HEK293 (cell line): ENCODE data around the gene ABT1.

Experiments
- CTCF ChIP-seq: fragments of 450-650 bp; formaldehyde crosslinking; IDR thresholded peaks from 2 replicates; pipeline ENCODE4 v1.5.1; 2016; ENCODE audit warnings: missing biosample characterization, missing genetic modification characterization
- FEZF1 ChIP-seq: fragments of 450-650 bp; formaldehyde crosslinking; IDR thresholded peaks from 2 replicates; pipeline ENCODE4 v1.5.1; 2016; ENCODE audit warnings: missing biosample characterization, missing genetic modification characterization
- ZBTB20 ChIP-seq: fragments of 450-650 bp; formaldehyde crosslinking; IDR thresholded peaks from 2 replicates; pipeline ENCODE4 v1.5.1; 2016; ENCODE audit warnings: missing biosample characterization, missing genetic modification characterization
- ZNF513 ChIP-seq: fragments of 450-650 bp; IDR thresholded peaks from 2 replicates; pipeline ENCODE4 v1.5.1; 2018; ENCODE audit warnings: missing biosample characterization, missing genetic modification characterization
- ZNF548 ChIP-seq: fragments of 450-650 bp; formaldehyde crosslinking; IDR thresholded peaks from 2 replicates; pipeline ENCODE4 v1.5.1; 2016; ENCODE audit warnings: missing biosample characterization, missing genetic modification characterization
- ZSCAN16 ChIP-seq: fragments of 450-650 bp; formaldehyde crosslinking; IDR thresholded peaks from 2 replicates; pipeline ENCODE4 v1.5.1; 2016; ENCODE audit warnings: missing biosample characterization, missing genetic modification characterization

- TF ChIP-seq CTCF (tag by site-specific recombination), result no peak
- no peak for TF ChIP-seq FEZF1 (tag by site-specific recombination)
- no peak for TF ChIP-seq ZSCAN16 (tag by site-specific recombination)
- no peak for TF ChIP-seq ZNF513 (tag by site-specific recombination)
- TF ChIP-seq ZBTB20, result no peak
- TF ChIP-seq ZNF548 (tag by site-specific recombination), result no peak
Measured at GRCh38 chr6:26597821-26598220, 1.1 kb downstream of the ABT1 start.
